ENCODE data around the gene BMERB1.
"Not testable (repeated sequence)": the region's sequence is repeated elsewhere in the genome, so short reads cannot be mapped to it uniquely, and the experiment has no call there.

Gene BMERB1

GRCh38 chr16:15434425-15435215 is at the start of gene BMERB1:
TSS of gene BMERB1 (plus strand) at chr16:15434588. CDS start at chr16:15434654, 66 bp downstream.
- DNase-seq, result peak; percentile 2 to 5

GRCh38 chr16:15388060-15388459 is 46.3 kb upstream of the BMERB1 start:
- not testable (repeated sequence) for DNase-seq

- DNase-seq, result not testable (repeated sequence)
These were observed 44.5 kb upstream of the BMERB1 start for GRCh38 chr16:15389916-15390315.

- not testable (repeated sequence) for DNase-seq
These were observed 41.4 kb upstream of the BMERB1 start for GRCh38 chr16:15393025-15393424.

- not testable (repeated sequence) for DNase-seq
These were observed 38.5 kb upstream of the BMERB1 start, which contains the start of gene MPV17L for GRCh38 chr16:15395631-15396508. TSS of gene MPV17L (plus strand) at chr16:15395754. CDS start at chr16:15395898, 144 bp downstream.

- not testable (repeated sequence) for DNase-seq
These were observed 37.9 kb upstream of the BMERB1 start for GRCh38 chr16:15396509-15396829.

GRCh38 chr16:15396948-15397594 is 37.3 kb upstream of the BMERB1 start:
- DNase-seq, result no peak

GRCh38 chr16:15398618-15399316 is 35.6 kb upstream of the BMERB1 start:
- no peak for DNase-seq

- DNase-seq, result no peak
These were observed 35.1 kb upstream of the BMERB1 start for GRCh38 chr16:15399317-15399716.

- DNase-seq, result not testable (repeated sequence)
These were observed 34.1 kb upstream of the BMERB1 start for GRCh38 chr16:15400314-15400713.

GRCh38 chr16:15401972-15402371 is 32.4 kb upstream of the BMERB1 start:
- DNase-seq, result no peak

- DNase-seq, result no peak
These were observed 30.9 kb upstream of the BMERB1 start for GRCh38 chr16:15403392-15403995.

- not testable (repeated sequence) for DNase-seq
These were observed 30.3 kb upstream of the BMERB1 start for GRCh38 chr16:15404091-15404490.

- no peak for DNase-seq
These were observed 29.6 kb upstream of the BMERB1 start for GRCh38 chr16:15404792-15405191.

GRCh38 chr16:15407756-15408155 is 26.6 kb upstream of the BMERB1 start:
- not testable (repeated sequence) for DNase-seq

- not testable (repeated sequence) for DNase-seq
These were observed 24.9 kb upstream of the BMERB1 start for GRCh38 chr16:15409476-15409875.

GRCh38 chr16:15415511-15415985 is 18.8 kb upstream of the BMERB1 start:
- DNase-seq, result no peak

- no peak for DNase-seq
These were observed 17.2 kb upstream of the BMERB1 start for GRCh38 chr16:15417197-15417596.

GRCh38 chr16:15418206-15418605 is 16.2 kb upstream of the BMERB1 start:
- no peak for DNase-seq

- DNase-seq, result not testable (repeated sequence)
These were observed 12.7 kb upstream of the BMERB1 start for GRCh38 chr16:15421696-15422095.

GRCh38 chr16:15422222-15422621 is 12.2 kb upstream of the BMERB1 start:
- no peak for DNase-seq

- DNase-seq, result no peak
These were observed 8.5 kb upstream of the BMERB1 start for GRCh38 chr16:15425861-15426260.

All from NCI-H187 (cell line).